Fibroblast of mammary gland (primary cell): ENCODE measurements around the gene SORBS1.

Source experiments
- DNase-seq: peaks from one replicate; pipeline ENCODE4 v3.0.0-alpha.2; 2010; ENCODE audit warnings: low read depth
- H3K4me3 ChIP-seq: 2 replicates; pipeline ENCODE4 v1.5.1; 2011; ENCODE audit warnings: low read depth, mild to moderate bottlenecking, low read length, moderate library complexity; ENCODE audit not compliant: control insufficient read depth
- CTCF ChIP-seq: conservative IDR thresholded peaks from 2 replicates; pipeline ENCODE4 v1.5.1; 2011; ENCODE audit warnings: low read depth, low read length, inconsistent platforms; ENCODE audit not compliant: control insufficient read depth, insufficient read depth

Gene SORBS1

GRCh38 chr10:95601116-95601719 lies 40.0 kb upstream of the SORBS1 start:
- no peak overlapping the region for H3K4me3 ChIP-seq
- peak; percentile 99 for TF ChIP-seq CTCF
- DNase-seq = peak; percentile 86

GRCh38 chr10:95600158-95600557 lies 39.0 kb upstream of the SORBS1 start:
- DNase-seq = no peak
- no peak for TF ChIP-seq CTCF
- H3K4me3 ChIP-seq = no peak overlapping the region

GRCh38 chr10:95597788-95598187 lies 36.6 kb upstream of the SORBS1 start:
- DNase-seq = no peak
- no peak overlapping the region for H3K4me3 ChIP-seq
- no peak for TF ChIP-seq CTCF

- no peak for TF ChIP-seq CTCF
- DNase-seq = no peak
- no peak overlapping the region for H3K4me3 ChIP-seq
Observed at GRCh38 chr10:95588025-95588424, 26.9 kb upstream of the SORBS1 start.

GRCh38 chr10:95579835-95580535 lies 18.8 kb upstream of the SORBS1 start:
- TF ChIP-seq CTCF = no peak
- DNase-seq = no peak
- no peak overlapping the region for H3K4me3 ChIP-seq

GRCh38 chr10:95579292-95579691 lies 18.1 kb upstream of the SORBS1 start:
- H3K4me3 ChIP-seq = no peak overlapping the region
- no peak for TF ChIP-seq CTCF
- DNase-seq = no peak
